Mucosa of stomach (tissue), 1 donor: ENCODE data around the gene SLC66A2.

Experiments
- H3K27me3 ChIP-seq: one replicate; pipeline ENCODE4 v1.7.0; 2013; ENCODE audit warnings: mild to moderate bottlenecking, low read length; ENCODE audit not compliant: control insufficient read depth, insufficient read depth
- H3K36me3 ChIP-seq: one replicate; pipeline ENCODE4 v1.7.0; 2013; ENCODE audit warnings: low read length; ENCODE audit not compliant: control insufficient read depth, insufficient read depth
- H3K4me1 ChIP-seq: one replicate; pipeline ENCODE4 v1.7.0; 2013; ENCODE audit warnings: mild to moderate bottlenecking, low read length; ENCODE audit not compliant: control insufficient read depth, insufficient read depth
- H3K4me3 ChIP-seq: one replicate; pipeline ENCODE4 v1.7.0; 2013; ENCODE audit warnings: low read length
- H3K9ac ChIP-seq: one replicate; pipeline ENCODE4 v1.7.0; 2013; ENCODE audit warnings: mild to moderate bottlenecking, low read length, moderate library complexity
- H3K9me3 ChIP-seq: one replicate; pipeline ENCODE4 v1.7.0; 2013; ENCODE audit warnings: mild to moderate bottlenecking, low read length, moderate library complexity; ENCODE audit not compliant: control insufficient read depth
- donor health status: Pancreatic carcinoma.

SLC66A2 gene

DNA sequence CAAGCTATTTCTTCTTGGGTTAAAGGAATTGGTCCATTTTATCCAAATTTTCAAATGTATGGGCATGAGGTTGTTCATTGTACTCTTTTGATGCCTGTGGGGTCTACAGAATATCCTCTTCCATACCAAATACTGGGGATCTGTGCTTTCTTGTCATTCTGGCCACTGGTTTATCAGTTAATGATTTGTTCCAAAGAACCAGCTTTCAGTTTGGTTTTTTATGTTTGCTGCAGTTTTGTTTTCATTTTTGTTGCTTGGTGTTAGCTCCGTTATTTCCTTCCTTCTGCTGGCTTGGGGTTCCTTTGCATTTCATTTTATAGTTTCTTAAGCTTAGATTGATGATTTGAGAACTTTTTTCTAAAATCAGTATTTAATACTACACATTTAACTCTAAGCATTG lies 45.5 kb downstream of the SLC66A2 start:
- Histone ChIP-seq H3K9ac (no peak overlapping the region), H3K27me3 (no peaks in the 10 kb centered on the region), H3K4me3 (no peak overlapping the region), H3K9me3 (no peaks in the 10 kb centered on the region), H3K4me1 (peaks cover 8% of the 10 kb centered on the region), H3K36me3 (no peaks in the 10 kb centered on the region)

- Histone ChIP-seq H3K36me3 (no peaks in the 10 kb centered on the region), H3K4me3 (no peak overlapping the region), H3K27me3 (no peaks in the 10 kb centered on the region), H3K9ac (no peak overlapping the region), H3K9me3 (no peaks in the 10 kb centered on the region), H3K4me1 (peaks cover 8% of the 10 kb centered on the region)
Observed at GRCh38 chr18:79905389-79905911, 46.0 kb downstream of the SLC66A2 start.

- no peak overlapping the region for H3K4me3 ChIP-seq
Observed at GRCh38 chr18:79904357-79905147, 46.9 kb downstream of the SLC66A2 start.

DNA sequence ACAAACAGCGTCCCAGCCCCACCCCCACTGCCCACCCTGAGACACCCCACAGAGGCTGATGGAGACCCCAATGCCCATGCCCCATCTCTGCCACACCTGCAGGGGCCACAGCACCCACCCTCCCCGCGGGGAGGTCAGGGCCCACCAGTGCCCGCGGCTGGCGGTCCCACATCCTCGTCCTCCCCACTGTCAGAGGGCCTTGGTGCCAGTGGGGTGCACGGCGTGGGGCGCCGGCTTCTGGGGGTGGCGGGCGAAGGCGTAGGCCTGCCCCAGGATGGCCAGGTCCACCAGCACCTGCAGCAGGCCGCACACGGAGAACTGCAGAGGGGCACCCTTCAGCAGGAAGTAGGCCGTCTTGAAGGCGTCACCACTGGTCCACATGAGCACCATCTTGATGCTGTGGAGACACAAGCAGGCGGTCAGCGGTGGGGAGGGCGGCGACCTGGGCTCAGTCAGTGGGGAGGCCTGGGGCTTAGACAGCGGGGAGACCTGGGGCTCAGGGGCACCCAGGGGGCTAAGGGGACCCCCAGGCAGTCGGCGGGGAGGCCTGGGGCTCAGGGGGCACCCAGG lies 47.6 kb downstream of the SLC66A2 start:
- no peaks in the 10 kb centered on the region for H3K36me3 ChIP-seq
- H3K4me3 ChIP-seq: no peak overlapping the region
- no peaks in the 10 kb centered on the region for H3K27me3 ChIP-seq
- H3K4me1 ChIP-seq: peaks cover 8% of the 10 kb centered on the region
- no peak overlapping the region for H3K9ac ChIP-seq
- H3K9me3 ChIP-seq: no peaks in the 10 kb centered on the region

More at GRCh38 chr18:79904357-79905147, 46.9 kb downstream of the SLC66A2 start:
- peaks cover 8% of the 10 kb centered on the region for H3K4me1 ChIP-seq
- H3K9ac ChIP-seq: no peak overlapping the region
- no peaks in the 10 kb centered on the region for H3K27me3 ChIP-seq
- H3K36me3 ChIP-seq: no peaks in the 10 kb centered on the region
- no peaks in the 10 kb centered on the region for H3K9me3 ChIP-seq

DNA sequence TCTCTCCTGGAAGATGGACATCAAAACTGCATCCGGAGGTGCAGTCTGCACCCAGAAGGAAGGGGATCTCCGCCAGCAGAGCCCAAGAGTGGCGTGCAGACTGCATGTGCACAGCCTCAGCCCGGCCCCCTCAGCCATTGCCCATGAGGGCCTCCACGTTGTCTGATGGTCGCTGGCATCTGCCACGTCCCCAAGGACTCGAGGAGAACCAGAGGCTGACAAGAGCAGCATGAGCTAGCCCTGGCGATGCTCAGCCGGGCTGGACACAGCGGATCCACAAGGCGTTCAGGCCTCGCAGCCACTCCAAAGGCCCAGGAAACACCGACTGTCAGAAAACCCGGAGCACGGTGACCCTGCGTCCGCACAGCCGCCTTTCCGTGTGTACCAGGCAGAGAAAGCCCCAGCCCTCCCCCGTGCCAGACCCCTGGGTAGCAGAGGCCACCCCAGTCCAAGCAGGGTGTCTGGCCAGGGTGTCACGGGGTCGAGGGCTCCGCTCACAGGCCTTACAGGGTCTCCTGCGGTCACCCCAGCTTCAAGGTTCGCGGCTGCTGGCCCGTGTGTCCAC lies 48.3 kb downstream of the SLC66A2 start:
- no peaks in the 10 kb centered on the region for H3K36me3 ChIP-seq
- H3K9me3 ChIP-seq: no peaks in the 10 kb centered on the region
- H3K4me3 ChIP-seq: no peak overlapping the region
- peaks cover 8% of the 10 kb centered on the region for H3K4me1 ChIP-seq
- H3K27me3 ChIP-seq: no peaks in the 10 kb centered on the region
- H3K9ac ChIP-seq: no peak overlapping the region

DNA sequence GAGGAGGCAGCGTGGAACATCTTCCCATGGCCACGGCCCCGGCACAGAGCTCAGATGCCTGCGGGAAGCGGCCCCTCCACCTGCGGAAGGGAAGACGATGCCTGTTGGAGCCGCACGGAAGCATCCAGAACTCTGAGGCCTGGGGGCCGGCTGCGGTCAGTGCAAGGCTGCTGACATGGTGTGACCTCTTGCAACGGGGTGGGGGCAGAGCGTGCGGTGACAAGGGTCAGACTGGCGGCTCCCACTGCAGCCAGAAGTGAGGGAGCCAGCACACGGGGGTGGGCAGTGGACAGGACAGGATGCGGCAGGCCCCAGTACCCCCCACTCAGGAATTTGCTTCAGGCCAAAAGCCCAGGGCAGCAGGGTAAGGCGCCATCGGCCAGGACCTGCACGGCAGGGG lies 48.8 kb downstream of the SLC66A2 start:
- Histone ChIP-seq H3K9ac (no peak overlapping the region), H3K9me3 (peaks cover 1% of the 10 kb centered on the region), H3K4me1 (peaks cover 8% of the 10 kb centered on the region), H3K36me3 (no peaks in the 10 kb centered on the region), H3K4me3 (no peak overlapping the region), H3K27me3 (no peaks in the 10 kb centered on the region)

GRCh38 chr18:79902075-79902474 lies 49.4 kb downstream of the SLC66A2 start:
- no peaks in the 10 kb centered on the region for H3K36me3 ChIP-seq
- H3K9me3 ChIP-seq: peaks cover 7% of the 10 kb centered on the region
- no peaks in the 10 kb centered on the region for H3K27me3 ChIP-seq
- H3K4me3 ChIP-seq: no peak overlapping the region
- no peak overlapping the region for H3K9ac ChIP-seq
- peaks cover 8% of the 10 kb centered on the region for H3K4me1 ChIP-seq

DNA sequence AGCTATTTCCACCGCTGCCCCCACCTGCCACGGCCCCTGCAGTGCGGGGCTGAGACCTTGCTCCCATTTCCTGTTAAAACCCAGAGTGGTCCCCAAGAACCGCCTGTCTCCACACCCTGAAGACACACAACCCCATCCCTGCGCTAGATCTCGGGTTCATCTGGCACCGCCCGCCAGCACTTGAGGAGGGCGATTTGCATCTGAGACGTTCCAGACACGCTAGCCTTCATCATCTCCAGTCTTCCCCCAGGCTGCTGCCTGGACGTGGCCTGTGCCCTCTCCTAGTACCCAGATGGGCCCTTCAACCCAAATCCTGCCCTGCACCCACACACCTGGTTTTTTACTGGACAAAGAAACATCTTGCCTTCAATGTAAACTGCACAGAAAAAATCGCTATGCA lies 49.8 kb downstream of the SLC66A2 start:
- Histone ChIP-seq H3K36me3 (no peaks in the 10 kb centered on the region), H3K4me1 (peaks cover 8% of the 10 kb centered on the region), H3K27me3 (no peaks in the 10 kb centered on the region), H3K4me3 (no peak overlapping the region), H3K9me3 (peaks cover 7% of the 10 kb centered on the region), H3K9ac (no peak overlapping the region)

GRCh38 chr18:79900610-79901570 lies 50.6 kb downstream of the SLC66A2 start:
- Histone ChIP-seq H3K9me3 (peaks cover 7% of the 10 kb centered on the region), H3K4me3 (no peak overlapping the region), H3K27me3 (no peaks in the 10 kb centered on the region), H3K9ac (no peak overlapping the region), H3K4me1 (peaks cover 8% of the 10 kb centered on the region), H3K36me3 (no peaks in the 10 kb centered on the region)

DNA sequence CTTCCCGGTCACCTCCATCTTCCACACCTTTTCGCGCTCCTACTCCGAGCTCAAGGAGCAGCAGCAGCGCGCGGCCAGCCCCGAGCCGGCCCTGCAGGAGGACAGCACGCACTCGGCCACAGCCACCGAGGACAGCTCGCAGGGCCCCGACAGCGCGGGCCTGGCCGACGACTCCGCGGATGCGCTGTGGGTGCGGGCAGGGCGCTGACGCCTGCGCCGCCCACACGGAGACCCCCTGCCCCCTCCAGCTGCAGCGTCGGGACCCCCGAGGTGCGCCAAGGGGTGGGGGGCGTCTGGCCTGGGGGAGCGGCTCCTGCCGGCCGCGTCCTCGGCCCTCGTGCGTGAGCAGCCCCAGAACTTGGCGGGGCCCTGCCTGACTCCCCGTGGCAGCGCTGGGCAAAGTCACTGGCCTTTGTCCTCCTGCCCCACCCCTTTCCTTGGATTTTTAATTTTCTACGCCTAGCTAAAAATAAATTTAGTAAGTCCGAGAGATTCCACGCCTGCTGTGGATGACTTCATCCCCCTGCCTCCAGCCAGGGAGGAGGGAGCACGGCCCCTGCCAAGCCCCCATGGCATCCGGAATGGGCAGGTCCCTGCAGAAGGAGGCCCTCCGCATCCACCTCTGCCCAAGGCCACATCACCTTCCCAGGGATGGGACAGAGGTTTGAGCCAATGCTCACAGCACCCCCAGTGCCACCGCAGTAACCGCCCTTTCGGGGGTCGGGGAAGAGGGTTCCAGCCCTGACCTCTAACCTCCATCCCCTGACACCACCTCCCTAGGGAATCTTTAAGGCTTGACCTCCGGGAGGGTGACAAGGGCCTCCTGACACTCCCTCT lies 51.6 kb downstream of the SLC66A2 start:
- H3K36me3 ChIP-seq: no peaks in the 10 kb centered on the region
- H3K9ac ChIP-seq: no peak overlapping the region
- no peaks in the 10 kb centered on the region for H3K4me1 ChIP-seq
- H3K4me3 ChIP-seq: no peak overlapping the region
- peaks cover 7% of the 10 kb centered on the region for H3K9me3 ChIP-seq
- no peaks in the 10 kb centered on the region for H3K27me3 ChIP-seq
